Epithelial cell of proximal tubule (primary cell): Measurements from ENCODE around the gene STK38L. TPM values are rescaled to one million over a fixed set of nuclear protein-coding genes. Genes with fewer than 3 reads are reported as not detected.

Experiments
- DNase-seq: peaks from one replicate; pipeline ENCODE4 v3.0.0-alpha.2; 2011; ENCODE audit warnings: low read depth
- H3K4me3 ChIP-seq: 2 replicates; pipeline ENCODE4 v1.5.1; 2011; ENCODE audit warnings: low read depth, mild to moderate bottlenecking, low read length
- total RNA-seq: library from RNA; depleted of rRNA; stranded (reverse); fragments of >200 nt; gene quantifications from 2 replicates; pipeline ENCODE4 v1.2.3, GENCODE V29; 2015
- TF ChIP-seq, protein P1 (sequence below): conservative IDR thresholded peaks from 2 replicates; pipeline ENCODE4 v1.5.1; 2012; ENCODE audit warnings: low read depth, mild to moderate bottlenecking, low read length

The STK38L gene
- 9.7 and 14.9 TPM in 2 replicates for total RNA-seq

DNA sequence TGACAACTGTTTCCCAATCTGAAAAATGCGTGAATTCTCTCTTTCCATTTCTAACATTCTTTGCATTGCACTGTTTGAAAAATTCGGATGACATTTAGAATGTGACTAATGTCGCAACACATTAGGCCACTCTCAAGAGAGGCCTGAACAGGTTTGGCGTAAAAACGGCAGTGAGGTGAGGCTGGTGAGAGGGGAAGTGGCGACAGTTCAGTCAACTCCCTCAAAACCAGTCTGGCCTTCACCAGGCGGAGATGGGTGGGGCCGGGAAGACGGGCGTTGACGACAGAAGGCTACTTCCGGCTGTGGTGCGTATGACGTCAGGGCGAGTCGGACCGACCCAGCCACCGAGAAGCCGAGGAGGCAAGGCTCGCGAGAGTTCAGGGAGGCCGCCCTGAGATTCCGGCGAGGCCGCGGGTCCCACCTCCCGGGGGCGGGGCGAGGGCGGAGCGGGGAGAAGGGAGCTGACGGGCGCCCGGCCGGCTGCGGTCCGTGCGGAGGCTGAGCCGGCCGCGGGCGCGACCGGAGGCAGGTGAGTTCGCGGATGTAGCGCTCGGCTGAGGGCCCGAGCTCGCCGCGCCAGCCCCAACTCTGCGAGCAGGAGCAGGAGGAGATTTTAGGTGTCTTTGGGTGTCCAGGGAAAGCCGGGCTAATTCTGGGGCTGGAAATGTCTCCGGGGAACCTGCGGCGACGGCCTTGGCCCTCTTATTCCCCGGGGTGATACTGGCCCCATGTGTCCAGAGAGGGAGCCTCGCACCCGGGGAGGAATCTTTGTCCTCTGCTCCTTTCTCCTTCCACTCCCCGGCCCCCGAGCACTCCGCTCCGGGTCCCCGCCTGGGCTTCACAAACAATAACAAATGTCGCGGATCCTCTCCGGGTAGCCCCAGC lies at the start of gene STK38L:
TSS of gene STK38L (plus strand) at position 483 of the 885 bp plus-strand sequence. CDS start 53,435 bp downstream, outside the sequence.
- peak within 1 kb of the TSS; percentile 66 for H3K4me3 ChIP-seq
- TF ChIP-seq, protein P1, sequence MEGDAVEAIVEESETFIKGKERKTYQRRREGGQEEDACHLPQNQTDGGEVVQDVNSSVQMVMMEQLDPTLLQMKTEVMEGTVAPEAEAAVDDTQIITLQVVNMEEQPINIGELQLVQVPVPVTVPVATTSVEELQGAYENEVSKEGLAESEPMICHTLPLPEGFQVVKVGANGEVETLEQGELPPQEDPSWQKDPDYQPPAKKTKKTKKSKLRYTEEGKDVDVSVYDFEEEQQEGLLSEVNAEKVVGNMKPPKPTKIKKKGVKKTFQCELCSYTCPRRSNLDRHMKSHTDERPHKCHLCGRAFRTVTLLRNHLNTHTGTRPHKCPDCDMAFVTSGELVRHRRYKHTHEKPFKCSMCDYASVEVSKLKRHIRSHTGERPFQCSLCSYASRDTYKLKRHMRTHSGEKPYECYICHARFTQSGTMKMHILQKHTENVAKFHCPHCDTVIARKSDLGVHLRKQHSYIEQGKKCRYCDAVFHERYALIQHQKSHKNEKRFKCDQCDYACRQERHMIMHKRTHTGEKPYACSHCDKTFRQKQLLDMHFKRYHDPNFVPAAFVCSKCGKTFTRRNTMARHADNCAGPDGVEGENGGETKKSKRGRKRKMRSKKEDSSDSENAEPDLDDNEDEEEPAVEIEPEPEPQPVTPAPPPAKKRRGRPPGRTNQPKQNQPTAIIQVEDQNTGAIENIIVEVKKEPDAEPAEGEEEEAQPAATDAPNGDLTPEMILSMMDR = peak; percentile 34
- DNase-seq = peak; percentile 30

DNA sequence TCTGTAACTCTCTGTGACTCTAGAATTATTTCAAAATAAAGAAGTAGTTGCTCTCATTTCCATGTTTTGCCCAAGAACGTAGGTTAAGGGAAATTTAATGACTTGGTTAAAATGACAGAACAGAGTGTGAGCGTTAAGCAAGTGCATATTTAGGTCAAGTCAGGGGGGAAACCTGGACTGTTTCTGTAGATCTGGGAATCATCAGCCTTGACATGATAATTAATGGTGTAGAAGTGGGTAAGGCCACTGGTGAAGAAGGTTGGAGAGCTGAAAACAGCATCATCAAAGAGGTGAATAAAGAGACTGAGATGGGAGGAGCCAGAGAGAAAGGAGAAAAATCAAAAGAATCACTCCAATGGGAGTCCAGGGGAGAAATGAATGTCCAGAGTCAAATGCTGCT lies 49.4 kb upstream of the STK38L start:
- no peak overlapping the region for H3K4me3 ChIP-seq
- DNase-seq = no peak
- TF ChIP-seq, protein P1 = no peak

DNA sequence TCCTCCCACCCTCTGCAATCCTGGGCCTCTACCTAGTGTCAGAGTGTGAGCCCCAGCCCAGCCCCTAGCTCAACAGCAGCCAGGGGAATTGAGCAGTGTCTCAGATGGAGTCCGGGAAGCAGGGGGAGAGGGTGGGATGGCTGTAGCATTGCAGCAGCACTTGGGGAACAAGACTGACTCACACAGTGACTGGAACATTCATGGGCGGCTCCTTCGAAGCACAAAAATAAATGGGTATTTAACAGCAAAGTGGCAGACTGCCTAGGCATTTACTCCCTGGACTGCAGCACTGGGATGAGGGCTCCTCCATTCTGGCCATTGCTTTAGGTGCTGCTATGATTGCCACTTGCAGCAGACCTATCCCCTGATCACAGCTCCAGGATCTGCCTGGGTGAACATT lies 46.0 kb upstream of the STK38L start:
- H3K4me3 ChIP-seq = no peak overlapping the region
- DNase-seq = no peak
- TF ChIP-seq, protein P1 = no peak

DNA sequence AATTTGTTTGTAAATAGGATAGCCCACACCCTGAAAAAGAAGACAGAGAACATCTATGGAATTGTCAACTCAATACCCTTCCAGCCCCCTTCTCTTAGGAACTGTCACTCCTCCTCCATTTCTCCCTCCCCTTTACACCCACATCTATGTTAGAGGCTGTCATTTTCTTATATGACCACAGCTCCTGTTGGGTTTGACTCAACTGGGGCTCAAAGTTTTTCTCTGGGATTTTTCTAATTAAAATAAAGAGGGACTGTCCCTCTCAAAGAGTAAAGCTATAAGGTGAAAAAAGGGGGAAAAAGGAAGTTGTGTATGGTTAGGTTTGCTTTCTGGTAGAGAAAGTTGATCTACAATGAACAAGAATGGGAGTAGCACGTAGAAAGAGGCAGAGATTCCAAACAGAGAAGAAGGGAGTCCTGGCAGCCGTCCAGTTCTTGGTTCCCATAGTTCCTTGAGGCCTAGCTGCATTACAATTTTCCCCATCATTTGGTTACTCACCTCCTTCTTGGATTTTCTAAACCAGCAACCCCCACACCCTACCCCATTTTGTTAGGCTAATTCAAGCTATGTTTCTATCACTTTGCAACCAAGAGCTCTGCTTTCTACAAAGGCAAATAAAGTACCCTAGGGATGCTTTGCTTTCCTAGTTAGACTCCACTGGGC lies 44.3 kb upstream of the STK38L start:
- no peak for DNase-seq
- H3K4me3 ChIP-seq = no peak overlapping the region
- TF ChIP-seq, protein P1 = no peak

DNA sequence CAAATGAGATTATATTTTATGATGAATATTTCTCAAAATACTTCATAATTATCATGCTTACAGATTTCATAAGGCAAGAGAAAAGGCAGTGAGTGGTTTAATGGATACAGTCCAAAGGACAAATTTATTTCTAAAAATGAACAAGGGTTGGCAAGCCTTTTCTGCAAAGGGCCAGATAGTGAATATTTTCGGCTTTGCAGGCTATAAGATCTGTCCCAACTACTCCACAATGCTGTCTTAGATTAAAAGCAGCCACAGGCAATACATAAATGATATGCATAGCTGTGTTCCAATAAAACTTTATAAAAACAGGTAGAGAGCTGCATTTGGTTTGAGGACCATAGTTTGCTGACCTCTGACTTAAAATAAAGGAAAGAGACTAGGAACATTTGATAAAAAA lies 42.9 kb upstream of the STK38L start:
- DNase-seq = no peak
- no peak overlapping the region for H3K4me3 ChIP-seq
- TF ChIP-seq, protein P1 = no peak

DNA sequence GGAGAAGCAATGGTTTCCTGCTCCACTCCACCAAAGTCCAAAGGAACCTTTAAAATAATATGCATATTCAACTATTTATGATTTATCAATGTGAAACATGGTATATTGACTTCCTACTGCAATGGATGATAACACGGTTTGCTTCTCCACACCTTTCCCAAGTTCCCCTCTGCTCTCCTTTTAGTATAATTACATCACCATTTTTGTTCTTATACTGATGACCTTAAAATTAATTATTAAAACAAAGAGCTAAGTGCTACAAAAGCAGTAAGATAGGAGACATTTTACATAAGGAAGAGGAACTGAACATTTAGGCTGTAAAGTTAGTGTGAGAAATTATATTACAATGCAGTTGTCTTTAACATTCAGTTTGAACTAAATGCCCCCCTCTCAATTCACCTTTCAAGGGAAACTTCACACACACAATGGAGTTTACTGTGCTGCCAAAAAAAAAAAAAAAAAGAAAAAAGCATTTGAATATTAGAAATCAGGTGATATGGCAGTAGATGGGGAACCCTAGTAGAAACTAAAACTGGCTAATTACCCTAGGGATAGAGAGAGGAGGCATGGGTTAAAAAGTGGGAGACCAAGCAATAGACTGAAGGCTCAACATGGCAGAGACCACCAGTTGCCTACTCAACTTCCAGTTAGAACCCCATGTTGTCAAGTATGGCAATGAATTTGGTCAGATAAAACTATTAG lies 37.1 kb upstream of the STK38L start:
- TF ChIP-seq, protein P1 = no peak
- no peak overlapping the region for H3K4me3 ChIP-seq
- no peak for DNase-seq
